Kidney epithelial cell (primary cell): ENCODE measurements around the gene MAP7. TPM values are rescaled to one million over a fixed set of nuclear protein-coding genes. Genes with fewer than 3 reads are reported as not detected.

ENCODE experiments used
- DNase-seq: peaks from one replicate; pipeline ENCODE4 v3.0.0-alpha.2; 2010; ENCODE audit warnings: low read depth
- H3K27me3 ChIP-seq: 2 replicates; pipeline ENCODE4 v1.6.0; 2011; ENCODE audit warnings: low read length; ENCODE audit not compliant: control insufficient read depth, insufficient read depth
- H3K36me3 ChIP-seq: 2 replicates; pipeline ENCODE4 v1.5.1; 2011; ENCODE audit warnings: low read length; ENCODE audit not compliant: control insufficient read depth, insufficient read depth
- H3K4me3 ChIP-seq: 2 replicates; pipeline ENCODE4 v1.5.1; 2011; ENCODE audit warnings: low read depth, mild to moderate bottlenecking, control low read depth, low read length
- total RNA-seq: library from RNA; depleted of rRNA; stranded (reverse); fragments of >200 nt; gene quantifications from 2 replicates; pipeline ENCODE4 v1.2.3, GENCODE V29; 2015
- TF ChIP-seq, protein P1 (sequence below): IDR thresholded peaks from 2 replicates; pipeline ENCODE4 v1.5.1; 2011; ENCODE audit warnings: mild to moderate bottlenecking, moderate library complexity, low read length, control low read depth, inconsistent platforms; ENCODE audit not compliant: insufficient read depth, poor library complexity, severe bottlenecking

Gene MAP7
- total RNA-seq, 1 donor from 2014 or later = 17.6 TPM

DNA sequence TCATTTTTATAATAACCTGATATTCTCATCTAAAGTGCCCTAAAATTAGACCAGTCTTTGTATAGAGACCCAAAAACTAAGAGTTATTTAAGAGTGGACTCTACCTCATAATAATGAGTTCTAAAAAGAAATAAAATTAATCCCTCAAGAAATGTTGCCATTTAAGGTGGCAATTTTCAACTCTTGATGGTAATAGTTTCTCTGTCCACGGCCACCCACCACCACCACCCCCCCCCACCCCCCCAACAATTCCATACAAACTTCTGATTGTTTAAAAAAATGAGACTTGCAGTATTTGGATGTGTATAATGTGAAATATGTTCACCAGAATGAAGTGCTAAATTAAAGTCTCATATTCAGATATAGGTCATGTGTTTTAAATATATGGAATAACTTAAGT lies 2.4 kb downstream of the MAP7 start:
- H3K36me3 ChIP-seq = no peaks in the 10 kb centered on the region
- no peak for DNase-seq
- H3K4me3 ChIP-seq = no peak overlapping the region
- no peaks in the 10 kb centered on the region for H3K27me3 ChIP-seq
- TF ChIP-seq, protein P1, sequence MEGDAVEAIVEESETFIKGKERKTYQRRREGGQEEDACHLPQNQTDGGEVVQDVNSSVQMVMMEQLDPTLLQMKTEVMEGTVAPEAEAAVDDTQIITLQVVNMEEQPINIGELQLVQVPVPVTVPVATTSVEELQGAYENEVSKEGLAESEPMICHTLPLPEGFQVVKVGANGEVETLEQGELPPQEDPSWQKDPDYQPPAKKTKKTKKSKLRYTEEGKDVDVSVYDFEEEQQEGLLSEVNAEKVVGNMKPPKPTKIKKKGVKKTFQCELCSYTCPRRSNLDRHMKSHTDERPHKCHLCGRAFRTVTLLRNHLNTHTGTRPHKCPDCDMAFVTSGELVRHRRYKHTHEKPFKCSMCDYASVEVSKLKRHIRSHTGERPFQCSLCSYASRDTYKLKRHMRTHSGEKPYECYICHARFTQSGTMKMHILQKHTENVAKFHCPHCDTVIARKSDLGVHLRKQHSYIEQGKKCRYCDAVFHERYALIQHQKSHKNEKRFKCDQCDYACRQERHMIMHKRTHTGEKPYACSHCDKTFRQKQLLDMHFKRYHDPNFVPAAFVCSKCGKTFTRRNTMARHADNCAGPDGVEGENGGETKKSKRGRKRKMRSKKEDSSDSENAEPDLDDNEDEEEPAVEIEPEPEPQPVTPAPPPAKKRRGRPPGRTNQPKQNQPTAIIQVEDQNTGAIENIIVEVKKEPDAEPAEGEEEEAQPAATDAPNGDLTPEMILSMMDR = no peak

DNA sequence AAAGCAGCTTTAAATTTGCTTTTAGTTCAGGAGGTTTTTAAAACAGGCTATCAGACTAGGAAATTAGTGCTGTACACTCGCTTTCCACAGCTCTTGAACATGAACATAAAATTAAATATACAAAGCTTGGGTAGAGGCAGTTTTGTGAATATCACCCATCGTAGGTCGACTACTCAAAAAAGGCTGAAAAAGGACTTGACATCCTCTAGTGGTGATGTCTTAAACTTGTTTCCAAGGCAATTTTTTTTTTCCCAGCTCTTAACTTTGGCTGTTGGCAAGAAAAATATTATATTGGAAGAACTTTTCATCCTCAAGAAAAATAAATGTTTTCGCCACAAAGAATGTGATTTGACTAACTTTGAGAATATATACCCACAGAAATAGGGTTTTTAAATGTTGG lies 2.9 kb downstream of the MAP7 start:
- Histone ChIP-seq H3K4me3 (no peak overlapping the region), H3K36me3 (no peaks in the 10 kb centered on the region), H3K27me3 (no peaks in the 10 kb centered on the region)
- no peak for DNase-seq
- TF ChIP-seq, protein P1 = peak; percentile 85

DNA sequence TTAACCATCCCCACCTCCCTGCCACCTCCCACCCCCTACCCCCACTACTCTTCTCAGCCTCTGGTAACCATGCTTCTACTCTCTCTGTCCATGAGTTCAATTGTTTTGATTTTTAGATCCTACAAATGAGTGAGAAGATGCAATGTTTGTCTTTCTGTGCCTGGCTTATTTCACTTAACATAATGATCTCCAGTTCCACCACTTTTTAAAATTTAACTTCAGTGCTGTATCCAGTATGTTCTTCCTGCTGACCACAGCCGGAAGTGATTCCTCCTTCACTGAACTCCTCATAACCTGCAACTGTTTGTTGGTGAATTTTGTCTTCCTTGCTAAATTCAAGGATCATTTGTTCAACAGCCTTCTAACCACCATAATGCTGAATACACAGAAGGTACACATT lies 3.9 kb downstream of the MAP7 start:
- H3K36me3 ChIP-seq = no peaks in the 10 kb centered on the region
- DNase-seq = no peak
- no peak overlapping the region for H3K4me3 ChIP-seq
- TF ChIP-seq, protein P1 = no peak
- H3K27me3 ChIP-seq = no peaks in the 10 kb centered on the region

DNA sequence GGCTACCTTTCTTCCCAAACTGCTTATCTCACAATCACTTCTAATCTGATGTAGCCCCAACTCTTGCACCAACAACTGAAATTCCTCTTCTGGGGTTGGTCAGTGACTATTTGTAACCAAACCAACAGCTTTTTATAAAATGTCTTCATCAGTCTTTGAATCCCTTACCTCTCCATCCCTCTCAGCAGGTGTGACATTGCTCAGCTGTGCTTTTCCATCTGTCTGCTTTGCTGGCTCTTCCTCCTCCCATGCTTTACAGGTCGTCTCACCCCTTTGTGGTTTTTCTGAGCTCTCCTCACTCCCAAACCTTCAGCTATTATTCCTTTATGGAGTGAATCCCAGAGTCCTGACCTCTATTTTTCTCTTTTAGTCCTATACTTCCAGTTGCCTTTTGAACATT lies 5.9 kb downstream of the MAP7 start:
- no peaks in the 10 kb centered on the region for H3K27me3 ChIP-seq
- no peak overlapping the region for H3K4me3 ChIP-seq
- TF ChIP-seq, protein P1 = no peak

DNA sequence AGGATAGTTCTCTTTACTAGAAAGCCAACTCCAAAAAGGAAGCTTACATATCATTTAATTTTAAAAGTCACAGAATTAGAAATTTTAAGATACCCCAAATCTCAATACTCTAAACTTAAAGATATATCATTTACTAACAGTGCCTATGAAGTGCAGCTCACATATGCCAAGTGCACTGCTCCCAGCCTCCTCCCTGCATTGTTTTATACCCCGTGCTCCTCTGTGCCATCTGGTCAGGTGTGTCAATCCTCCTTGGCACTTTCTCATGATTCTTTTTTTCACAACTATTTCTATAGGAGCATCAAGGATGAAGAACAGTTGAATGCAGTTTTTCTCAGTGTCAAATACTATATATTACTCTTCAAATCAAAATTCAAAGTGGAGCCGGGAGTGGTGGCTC lies 8.8 kb downstream of the MAP7 start:
- H3K4me3 ChIP-seq = no peak overlapping the region
- DNase-seq = no peak
- H3K36me3 ChIP-seq = no peaks in the 10 kb centered on the region
- no peaks in the 10 kb centered on the region for H3K27me3 ChIP-seq
- TF ChIP-seq, protein P1 = no peak

More for the DNA sequence above, 5.9 kb downstream of the MAP7 start:
- no peak for DNase-seq
- no peaks in the 10 kb centered on the region for H3K36me3 ChIP-seq

DNA sequence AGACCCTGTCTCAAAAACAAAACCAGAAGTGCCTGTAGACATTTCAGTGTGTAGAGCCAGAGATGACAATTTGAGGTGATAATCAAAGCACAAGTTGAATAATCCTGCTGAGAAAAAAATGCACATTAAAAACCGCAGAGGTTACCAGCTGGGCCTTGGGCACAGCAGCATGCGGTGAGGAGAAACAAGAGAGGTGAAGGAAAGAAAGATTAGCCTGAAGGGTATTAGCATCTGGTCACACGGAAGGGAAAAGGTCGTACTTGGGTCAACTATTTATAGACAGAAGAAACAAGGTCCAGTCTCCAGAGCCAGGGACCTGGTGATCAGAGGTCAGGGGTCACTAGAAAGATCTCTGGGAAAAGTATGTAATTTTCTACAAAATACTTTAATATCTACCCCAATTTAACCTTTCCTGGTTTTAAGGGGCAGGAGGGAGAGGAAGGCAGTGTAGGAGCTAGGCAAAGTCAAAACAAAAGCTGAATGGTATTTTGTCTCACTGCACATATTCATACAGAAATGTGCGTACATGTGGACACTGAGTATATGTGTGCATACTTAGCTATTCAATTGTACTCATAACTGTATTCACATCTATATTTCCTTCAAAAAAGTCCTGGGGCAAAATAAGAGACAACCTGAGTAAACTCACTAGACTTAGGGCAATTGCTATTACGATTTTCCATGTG lies 10.1 kb downstream of the MAP7 start:
- H3K27me3 ChIP-seq = no peaks in the 10 kb centered on the region
- H3K36me3 ChIP-seq = no peaks in the 10 kb centered on the region
- DNase-seq = no peak
- no peak overlapping the region for H3K4me3 ChIP-seq
- TF ChIP-seq, protein P1 = no peak
